Mesenteric fat pad (tissue), 1 donor: Measurements from ENCODE around the gene CTNND2. TPM values are rescaled to one million over a fixed set of nuclear protein-coding genes. Genes with fewer than 3 reads are reported as not detected.
"Not testable (repeated sequence)": the region's sequence is repeated elsewhere in the genome, so short reads cannot be mapped to it uniquely, and the experiment has no call there.

Experiments used
- DNase-seq: peaks from one replicate; pipeline ENCODE4 v3.0.0-alpha.2; 2020; ENCODE audit warnings: low spot score
- total RNA-seq: library from RNA; stranded (reverse); fragmentation: NEBNext Ultra II Directional; extraction: Animal tissue kit (Norgen Biotek cat#: 25700); gene quantifications from one replicate; pipeline ENCODE4 v1.2.1, GENCODE V29; 2021
- donor health status: DM: yes; HTN: yes; CAD: no.

Gene CTNND2
- total RNA-seq, 1 donor from 2014 or later, result 1.8 TPM

GRCh38 chr5:11047030-11047429 lies 857.2 kb downstream of the CTNND2 start:
- no peak for DNase-seq

DNA sequence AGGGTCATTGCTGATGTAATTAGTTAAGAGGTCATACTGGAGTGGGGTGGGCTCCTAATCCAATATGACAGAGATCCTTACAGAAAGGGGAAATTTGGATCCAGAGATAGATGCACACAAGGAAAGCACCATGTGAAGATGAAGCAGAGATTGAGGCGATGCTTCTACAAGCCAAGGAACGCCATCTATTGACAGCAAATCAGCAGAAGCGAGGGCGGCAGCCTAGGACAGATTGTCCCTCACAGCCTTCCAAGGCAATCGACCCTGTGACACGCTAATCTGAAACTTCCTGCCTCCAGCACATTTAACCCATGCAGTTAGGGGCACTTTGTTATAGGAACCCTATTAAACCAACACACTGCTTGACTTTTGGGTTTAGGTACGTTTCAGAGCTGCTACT lies 858.1 kb downstream of the CTNND2 start:
- DNase-seq, result no peak

DNA sequence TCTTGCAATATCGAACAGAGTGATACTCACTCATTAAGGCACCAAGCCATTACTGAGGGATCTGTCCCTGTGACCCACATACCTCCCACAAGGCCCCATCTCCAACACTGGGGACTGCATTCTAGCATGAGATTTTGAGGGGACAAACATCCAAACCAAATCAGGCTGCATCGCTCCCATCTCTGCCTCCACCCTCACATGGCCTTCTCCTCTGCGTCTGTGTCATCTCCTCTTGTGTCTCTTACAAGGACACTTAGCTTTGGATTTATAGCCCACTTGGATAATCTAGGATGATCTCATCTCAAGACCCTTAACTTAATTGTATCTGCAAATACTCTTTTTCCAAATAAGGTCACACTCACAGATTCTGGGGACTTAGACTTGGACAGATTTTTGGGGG lies 858.8 kb downstream of the CTNND2 start:
- DNase-seq, result no peak

GRCh38 chr5:11044581-11044980 lies 859.7 kb downstream of the CTNND2 start:
- DNase-seq, result no peak

GRCh38 chr5:11043881-11044280 lies 860.4 kb downstream of the CTNND2 start:
- DNase-seq, result no peak

GRCh38 chr5:11040345-11040744 lies 863.9 kb downstream of the CTNND2 start:
- no peak for DNase-seq

DNA sequence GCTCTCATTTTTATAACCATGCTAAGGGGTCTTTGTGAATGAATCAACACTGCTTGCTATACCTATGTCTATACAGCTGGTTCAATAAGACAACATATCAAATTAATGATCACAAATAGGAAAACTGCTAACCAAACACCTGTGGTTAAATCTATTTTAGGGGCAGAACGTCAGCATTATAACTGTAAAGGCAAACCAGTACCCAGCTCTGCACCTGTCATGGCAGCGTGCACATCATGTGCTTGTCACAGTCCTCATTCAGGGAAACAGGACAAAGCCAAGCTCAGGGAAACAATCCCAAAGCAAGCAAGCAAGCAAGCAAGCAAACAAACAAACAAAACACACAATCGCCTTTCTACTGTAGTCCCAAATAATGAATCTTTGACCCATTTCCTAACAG lies 865.5 kb downstream of the CTNND2 start:
- DNase-seq, result no peak

DNA sequence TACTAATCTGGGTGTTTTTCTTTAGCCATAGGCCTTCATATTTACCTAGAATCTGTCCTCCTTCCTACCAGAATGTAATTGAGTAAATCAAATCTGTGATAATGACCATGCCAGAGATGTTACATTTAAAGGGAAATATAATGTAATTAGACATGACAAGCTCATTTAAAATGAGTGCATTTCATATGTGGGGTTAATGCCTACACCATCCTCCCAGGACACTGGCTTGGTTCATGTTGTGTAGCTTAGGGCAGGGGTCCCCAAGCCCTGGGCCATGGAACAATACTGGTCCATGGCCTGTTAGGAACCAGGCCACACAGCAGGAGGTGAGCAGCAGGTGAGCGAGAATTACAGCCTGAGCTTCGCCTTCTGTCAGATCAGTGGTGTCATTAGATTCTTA lies 866.3 kb downstream of the CTNND2 start:
- no peak for DNase-seq

DNA sequence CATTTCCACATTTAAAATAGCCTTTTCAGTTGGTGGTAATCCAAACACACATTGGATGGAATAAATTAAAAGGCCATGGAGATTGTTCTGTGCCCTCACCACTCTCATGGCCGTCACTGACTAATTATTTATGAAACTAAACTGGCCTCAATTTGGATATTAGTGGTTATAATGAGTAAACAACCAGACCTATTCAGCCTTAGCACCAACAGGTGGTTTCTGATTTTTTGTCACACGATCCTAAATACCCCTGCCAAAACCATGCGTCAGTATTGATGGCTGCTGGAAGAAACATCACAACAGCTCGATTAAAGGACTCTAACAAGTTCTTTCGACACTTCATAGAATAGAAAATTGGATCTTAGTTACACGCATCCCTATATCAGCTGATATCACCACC lies 867.2 kb downstream of the CTNND2 start:
- DNase-seq, result no peak

DNA sequence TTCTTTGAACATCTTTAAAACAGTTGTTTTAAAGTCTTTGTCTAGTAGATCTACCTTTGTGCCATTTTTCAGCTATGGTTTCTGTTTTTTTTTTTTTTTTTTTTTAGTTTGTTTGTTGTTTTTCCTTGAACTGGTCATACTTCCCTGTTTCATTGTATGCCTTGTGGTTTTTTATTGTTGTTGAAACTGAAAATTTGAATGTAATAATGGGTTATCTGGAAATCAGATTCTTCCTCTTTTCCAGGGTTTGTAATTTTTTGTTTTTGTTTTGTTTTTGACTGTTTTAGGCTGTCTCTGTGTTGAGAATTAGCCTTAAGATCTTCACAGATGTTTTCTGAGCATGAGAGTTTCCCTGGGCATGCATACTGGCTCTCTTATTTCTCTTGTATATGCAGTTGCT lies 873.6 kb downstream of the CTNND2 start:
- DNase-seq, result no peak

- DNase-seq, result no peak
Observed at GRCh38 chr5:11027660-11028059, 876.6 kb downstream of the CTNND2 start.

- DNase-seq, result no peak
Observed at GRCh38 chr5:11026543-11026942, 877.7 kb downstream of the CTNND2 start.

DNA sequence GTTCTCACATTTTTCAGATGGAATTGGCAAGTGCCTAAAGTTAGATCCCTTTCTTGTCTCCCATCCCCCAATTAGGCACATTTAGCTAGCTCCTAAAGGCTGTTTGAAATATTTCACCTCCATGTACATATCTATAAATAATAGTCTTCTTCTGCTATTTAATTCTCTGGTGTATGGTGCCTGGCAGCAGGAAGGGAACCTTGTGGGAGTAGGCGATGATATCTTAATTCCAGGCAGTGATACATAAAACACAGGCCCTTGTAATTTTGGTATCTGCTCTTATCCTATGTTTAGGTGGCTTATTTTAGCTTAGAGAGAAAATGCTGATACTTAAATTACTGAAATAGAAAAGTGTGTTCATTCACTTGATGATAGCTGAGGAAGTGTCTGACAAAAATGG lies 880.3 kb downstream of the CTNND2 start:
- no peak for DNase-seq

DNA sequence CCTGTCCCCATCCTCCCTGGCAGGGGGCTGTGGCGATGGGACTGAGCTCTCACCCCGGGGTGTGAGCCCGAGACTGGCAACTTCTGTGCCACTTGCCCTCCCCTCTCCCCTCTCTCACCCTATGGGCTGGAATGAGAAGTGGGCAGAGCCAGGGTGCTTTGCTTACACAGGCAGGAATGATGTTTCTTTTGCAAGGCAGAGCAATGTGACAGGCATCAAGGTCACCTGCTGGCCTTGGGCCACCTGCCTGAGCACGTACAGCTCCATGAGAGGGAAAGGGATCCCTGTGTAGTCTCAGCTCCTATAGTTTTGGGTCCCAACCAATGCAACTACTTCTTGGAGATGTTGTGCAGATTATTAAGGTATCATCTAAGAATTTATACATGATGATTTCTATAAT lies 890.5 kb downstream of the CTNND2 start:
- no peak for DNase-seq

GRCh38 chr5:11012295-11012694 lies 892.0 kb downstream of the CTNND2 start:
- DNase-seq, result no peak

DNA sequence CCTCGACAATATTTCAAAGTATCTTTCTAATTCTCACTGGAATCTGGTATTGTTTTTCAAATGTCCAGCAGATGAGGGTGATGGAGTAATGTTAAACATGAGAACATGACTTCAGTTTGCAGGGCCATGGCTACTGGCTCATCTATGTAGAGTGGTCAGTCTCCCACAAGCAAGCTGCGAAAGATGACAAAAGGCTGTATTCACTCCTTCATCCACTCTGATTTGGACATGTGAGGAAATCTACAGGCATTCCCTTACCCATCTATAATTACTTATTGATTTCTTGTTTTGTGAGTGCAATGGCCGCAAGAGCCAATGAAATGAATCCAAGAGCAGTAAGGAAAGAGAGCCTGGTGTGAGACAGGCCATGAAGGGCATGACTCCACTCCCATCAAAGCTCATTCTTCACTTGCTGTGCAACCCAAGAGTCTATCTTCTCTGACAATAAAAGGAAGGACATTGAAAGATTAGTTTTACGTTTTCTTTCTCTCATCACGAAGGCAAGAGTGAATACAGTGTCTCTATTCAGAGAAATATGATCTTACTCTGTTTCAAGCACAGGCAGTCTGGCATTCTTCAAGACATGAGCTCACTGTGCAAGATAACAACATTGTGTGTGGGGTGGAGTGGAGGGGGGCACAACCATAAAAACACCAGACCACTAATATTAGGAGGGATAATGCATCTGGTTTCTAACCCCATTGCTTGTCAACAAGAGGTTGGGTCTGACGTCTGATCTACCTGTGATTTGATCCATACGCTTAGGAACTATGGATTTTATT lies 893.6 kb downstream of the CTNND2 start:
- DNase-seq, result no peak

DNA sequence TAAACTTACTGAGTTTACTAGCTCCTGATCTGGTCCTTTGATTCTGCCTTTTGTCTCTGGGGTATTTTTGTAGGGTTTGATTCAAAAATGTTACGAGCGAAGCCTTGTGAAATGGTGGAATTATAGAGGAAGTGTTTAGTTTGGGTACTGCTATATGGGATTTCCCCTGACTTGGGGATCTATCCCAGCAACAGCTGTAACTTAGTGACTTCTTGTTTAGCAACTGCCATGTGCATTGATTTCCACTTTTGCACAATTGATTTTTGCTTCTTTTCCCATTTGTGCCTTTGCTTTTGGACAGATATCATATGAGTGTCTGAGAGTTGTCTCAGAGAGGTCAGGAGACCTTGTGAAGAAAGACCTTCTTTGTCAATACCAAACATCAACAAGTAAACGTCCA lies 894.7 kb downstream of the CTNND2 start:
- no peak for DNase-seq

DNA sequence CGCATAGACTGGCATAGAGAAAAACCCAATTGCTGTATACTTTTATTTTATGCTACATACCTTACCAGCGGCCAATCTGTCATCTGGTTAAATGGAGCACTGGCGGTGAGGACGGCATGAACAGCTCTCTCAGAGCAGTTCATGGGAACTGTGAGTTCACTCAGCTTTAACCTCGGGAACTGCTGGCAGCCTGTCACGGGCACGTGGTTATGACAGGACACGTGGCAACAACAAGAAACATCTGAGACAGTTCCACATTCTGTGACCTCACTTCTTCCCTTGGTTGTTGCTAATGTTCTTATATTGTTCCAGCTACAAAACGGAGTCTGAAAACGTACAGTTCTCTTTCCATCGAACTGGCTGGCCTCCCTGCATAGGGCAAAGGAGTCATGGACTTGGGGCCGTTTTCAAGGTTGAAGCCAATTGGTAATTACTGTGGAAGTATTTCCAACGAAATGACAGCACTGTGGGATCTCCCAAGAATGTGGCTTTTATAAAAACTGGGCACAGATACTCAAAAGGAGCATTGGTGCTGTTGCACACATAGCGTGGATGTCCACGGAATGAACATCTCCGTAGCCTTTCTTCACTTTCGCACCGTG lies 896.9 kb downstream of the CTNND2 start:
- DNase-seq, result no peak

GRCh38 chr5:11004523-11004922 lies 899.7 kb downstream of the CTNND2 start:
- not testable (repeated sequence) for DNase-seq

GRCh38 chr5:11000515-11001353 lies 903.5 kb downstream of the CTNND2 start:
- DNase-seq, result no peak

- DNase-seq, result no peak
Observed at GRCh38 chr5:10999714-11000113, 904.5 kb downstream of the CTNND2 start.

DNA sequence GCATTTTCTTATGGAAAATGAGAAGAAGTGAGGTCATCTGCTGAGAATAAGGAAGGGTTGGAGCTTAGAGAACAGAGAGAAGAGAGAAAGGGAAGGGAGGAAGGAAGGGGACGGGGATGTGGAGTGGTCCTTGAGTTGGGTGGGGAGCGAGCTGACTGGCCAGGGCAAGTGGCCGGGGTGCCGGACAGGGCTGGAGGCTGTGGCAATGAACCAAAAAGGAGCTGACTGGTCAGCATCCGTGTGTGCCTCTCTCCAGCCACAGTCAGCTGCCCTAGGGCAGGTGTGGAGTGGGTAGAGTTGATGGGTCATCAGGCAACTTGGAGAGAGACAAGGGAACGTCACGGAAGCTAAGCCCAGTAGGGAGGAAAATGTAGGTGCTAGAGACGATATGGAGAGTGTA lies 908.4 kb downstream of the CTNND2 start:
- DNase-seq, result no peak
